Activated CD8-positive, alpha-beta memory T cell treated with anti-CD3 and anti-CD28 coated beads for 1 hour (primary cell): Measurements from ENCODE around the gene TRIM61.
"Not testable (repeated sequence)": the region's sequence is repeated elsewhere in the genome, so short reads cannot be mapped to it uniquely, and the experiment has no call there.

ENCODE experiments used
- DNase-seq, 2 donors: peaks; one replicate each; pipeline ENCODE4 v3.0.0-alpha.2; 2020; ENCODE audit warnings: low read depth in 1 of 2; ENCODE audit errors: extremely low read depth in 1 of 2

TRIM61 gene

GRCh38 chr4:164977243-164978164, at the start of gene TRIM61:
TRIM61 (minus strand) TSS chr4:164977657; CDS start chr4:164970002, 7,655 bp downstream.
- peak; percentile 22 to 23 for DNase-seq

DNA sequence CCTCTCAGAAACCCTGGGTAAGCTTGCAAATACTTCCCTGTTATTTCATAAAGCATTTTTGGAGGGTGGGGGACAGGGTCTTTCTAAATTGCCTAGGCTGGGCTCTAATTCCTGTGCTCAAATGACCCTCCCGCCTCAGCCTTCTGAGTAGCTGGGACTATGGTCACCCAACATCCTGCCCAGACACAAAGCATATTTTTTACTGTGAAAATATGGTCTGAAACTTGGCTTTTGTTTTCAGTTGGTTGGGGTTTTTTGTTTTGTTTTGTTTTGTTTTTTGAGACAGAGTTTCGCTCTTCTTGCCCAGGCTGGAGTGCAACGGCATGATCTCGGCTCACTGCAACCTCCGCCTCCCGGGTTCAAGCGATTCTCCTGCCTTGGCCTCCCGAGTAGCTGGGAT, 48.3 kb upstream of the TRIM61 start:
- not testable (repeated sequence) for DNase-seq

DNA sequence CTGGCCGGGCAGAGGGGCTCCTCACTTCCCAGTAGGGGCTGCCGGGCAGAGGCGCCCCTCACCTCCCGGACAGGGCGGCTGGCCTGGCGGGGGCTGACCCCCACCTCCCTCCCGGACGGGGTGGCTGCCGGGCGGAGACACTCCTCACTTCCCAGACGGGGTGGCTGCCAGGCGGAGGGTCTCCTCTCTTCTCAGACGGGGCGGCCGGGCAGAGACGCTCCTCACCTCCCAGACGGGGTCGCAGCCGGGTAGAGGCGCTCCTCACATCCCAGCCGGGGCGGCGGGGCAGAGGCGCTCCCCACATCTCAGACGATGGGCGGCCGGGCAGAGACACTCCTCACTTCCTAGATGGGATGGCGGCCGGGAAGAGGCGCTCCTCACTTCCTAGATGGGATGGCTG, 42.5 kb upstream of the TRIM61 start:
- not testable (repeated sequence) for DNase-seq

DNA sequence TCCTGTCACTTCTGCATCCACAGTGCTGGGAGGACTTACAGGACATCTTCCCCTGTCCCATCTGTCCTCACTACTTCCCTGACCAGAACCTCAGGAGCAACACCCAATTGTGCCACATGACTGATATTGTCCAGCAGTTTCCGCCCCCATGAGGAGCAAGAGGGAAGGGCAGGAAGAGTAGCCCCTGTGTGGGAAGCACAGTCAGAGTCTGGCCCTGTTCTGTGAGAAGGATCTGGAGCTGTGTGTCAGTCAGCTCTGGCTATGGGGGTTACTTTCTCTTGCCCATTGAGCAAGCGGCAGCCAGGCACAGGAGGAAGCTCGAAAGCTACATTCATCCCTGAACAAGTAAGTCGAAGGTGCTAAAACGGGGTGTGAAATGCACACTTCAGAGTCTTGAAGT, 39.5 kb upstream of the TRIM61 start:
- no peak for DNase-seq

DNA sequence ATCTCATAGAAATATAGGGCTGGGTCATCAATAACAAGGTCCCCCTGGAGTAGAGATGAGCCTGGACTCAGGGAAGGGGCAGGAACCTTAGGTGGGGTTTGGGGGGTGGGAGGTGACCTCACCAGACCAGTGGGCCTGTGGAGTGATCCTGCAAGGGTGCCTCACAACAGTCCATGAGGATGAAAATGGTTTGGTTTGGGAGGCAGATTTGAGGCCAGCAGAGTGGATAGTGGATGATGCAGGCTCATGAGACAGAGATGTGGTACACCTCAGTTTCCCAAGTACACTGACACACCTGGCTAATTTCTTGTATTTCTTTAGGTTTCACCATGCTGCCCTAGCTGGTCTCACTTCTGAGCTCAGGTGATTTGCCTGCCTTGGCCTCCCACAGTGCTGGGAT, 36.2 kb upstream of the TRIM61 start:
- DNase-seq = no peak

DNA sequence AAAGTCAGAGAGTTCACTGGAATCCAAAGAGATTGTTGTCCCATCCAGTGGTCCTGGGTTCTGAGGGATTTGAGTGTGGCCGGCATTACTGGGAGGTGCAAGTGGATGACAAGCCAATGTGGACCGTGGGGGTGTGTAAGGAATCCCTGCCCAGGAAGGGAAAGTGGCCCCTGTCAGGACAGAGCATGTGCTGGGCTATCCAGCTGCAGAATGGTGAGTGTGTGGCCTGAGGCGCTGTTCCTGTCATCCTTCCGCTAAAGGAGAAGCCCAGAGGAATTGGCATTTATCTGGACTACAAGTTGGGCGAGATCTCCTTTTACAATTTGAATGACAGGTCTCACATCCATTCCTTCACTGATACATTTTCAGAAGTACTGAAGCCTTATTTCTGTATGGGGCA, 33.9 kb upstream of the TRIM61 start:
- no peak for DNase-seq

DNA sequence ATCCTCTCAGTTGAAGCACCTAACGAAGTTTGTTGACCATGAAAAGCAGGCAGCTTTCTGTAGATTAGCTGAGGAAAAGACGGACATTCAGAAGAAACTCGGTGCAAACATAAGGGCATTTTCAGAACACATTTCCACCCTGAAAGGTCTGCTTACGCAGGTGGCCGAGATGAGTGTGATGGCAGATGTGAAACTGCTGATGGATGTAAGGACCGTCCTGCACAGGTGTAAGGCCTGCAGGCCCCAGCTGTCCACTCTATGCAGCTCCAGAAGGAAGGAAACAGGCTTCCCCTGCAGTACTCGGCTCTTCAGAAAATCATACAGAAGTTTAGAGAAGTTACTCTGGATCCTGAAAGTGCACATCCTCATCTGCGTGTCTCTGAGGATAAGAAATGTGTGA, 33.5 kb upstream of the TRIM61 start:
- no peak for DNase-seq

DNA sequence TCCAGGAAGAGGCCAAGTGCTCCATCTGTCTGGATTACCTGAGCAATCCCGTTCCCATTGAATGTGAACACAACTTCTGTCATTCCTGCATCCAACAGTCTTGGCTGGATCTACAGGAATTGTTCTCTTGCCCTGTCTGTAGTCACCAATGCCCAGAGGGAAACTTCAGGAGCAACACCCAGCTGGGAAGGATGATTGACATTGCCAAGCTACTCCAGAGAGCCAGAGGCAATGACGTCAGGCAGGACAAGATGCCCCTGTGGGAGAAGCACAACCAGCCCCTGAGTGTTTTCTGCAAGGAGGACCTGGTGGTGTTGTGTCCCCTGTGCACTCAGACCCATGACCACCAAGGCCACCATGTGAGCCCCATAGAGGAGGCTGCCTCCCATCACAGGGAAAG, 33.0 kb upstream of the TRIM61 start:
- DNase-seq = no peak

GRCh38 chr4:165009493-165010227, 32.2 kb upstream of the TRIM61 start:
- no peak for DNase-seq

DNA sequence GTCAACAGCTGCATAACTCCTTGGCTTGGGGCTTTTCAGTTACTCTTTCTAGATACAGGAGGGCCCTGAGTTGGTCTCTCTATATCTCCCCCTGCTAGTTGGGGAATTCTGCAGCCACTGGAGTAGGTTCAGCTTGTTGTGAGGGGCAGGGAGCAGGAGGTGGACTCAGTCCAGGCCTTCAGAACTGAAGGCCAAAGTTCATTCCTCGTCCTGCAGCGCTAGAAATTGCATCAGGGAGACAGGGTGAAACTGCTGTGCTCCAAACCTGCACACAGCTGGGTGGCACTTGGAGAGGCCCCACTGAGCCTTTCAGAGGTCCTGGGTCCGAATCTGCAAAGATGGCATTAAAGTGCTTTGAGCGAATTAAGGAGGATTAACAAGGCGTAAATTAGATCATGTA, 29.4 kb upstream of the TRIM61 start:
- DNase-seq = no peak

DNA sequence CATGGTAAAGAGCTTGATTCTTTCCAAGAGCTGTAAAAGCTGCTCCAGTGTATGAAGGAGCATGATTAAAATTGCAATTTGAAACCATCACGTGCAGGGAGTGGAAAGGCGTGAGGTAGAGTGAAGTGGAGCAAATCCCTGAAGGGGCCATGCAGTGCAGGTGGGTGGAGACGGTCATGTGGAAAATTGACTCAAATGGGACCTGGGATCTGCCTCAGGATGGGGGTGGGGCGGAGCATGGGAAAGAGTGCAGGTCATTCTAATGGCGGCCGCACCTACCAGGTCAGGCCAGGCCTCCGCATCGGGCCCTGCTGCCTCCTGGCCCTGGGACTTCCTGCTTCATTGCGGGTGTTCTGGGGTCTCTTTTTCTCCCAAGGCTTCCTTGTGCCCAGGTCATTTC, 29.0 kb upstream of the TRIM61 start:
- no peak for DNase-seq

GRCh38 chr4:165005352-165005925, 28.0 kb upstream of the TRIM61 start:
- no peak for DNase-seq

GRCh38 chr4:165001957-165002356, 24.5 kb upstream of the TRIM61 start:
- not testable (repeated sequence) for DNase-seq

- DNase-seq = not testable (repeated sequence)
These were observed 21.1 kb upstream of the TRIM61 start for GRCh38 chr4:164998526-164999080.

DNA sequence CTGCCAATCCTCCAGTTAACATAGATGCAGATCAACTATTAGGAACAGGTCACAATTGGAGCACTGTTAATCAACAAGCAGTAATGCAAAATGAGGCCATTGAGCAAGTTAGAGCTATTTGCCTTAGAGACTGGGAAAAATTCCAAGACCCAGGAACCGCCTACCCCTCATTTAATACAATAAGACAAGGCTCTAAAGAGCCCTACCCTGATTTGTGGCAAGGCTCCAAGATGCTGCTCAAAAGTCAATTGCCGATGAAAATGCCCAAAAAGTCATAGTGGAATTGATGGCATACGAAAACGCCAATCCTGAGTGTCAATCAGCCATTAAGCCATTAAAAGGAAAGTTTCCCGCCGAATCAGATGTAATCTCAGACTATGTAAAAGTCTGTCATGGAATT, 20.5 kb upstream of the TRIM61 start:
- DNase-seq = no peak

- no peak for DNase-seq
These were observed 19.9 kb upstream of the TRIM61 start for GRCh38 chr4:164997324-164997723.

- not testable (repeated sequence) for DNase-seq
These were observed 18.7 kb upstream of the TRIM61 start for GRCh38 chr4:164996123-164996522.

DNA sequence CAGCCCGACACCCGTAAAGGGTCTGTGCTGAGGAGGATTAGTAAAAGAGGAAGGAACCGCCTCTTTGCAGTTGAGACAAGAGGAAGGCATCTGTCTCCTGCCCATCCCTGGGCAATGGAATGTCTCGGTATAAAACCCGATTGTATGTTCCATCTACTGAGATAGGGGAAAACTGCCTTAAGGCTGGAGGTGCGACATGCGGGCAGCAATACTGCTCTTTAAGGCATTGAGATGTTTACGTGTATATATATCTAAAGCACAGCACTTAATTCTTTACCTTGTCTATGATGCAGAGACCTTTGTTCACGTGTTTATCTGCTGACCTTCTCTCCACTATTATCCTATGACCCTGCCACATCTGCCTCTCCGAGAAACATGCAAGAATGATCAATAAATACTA, 13.3 kb upstream of the TRIM61 start:
- DNase-seq = not testable (repeated sequence)

DNA sequence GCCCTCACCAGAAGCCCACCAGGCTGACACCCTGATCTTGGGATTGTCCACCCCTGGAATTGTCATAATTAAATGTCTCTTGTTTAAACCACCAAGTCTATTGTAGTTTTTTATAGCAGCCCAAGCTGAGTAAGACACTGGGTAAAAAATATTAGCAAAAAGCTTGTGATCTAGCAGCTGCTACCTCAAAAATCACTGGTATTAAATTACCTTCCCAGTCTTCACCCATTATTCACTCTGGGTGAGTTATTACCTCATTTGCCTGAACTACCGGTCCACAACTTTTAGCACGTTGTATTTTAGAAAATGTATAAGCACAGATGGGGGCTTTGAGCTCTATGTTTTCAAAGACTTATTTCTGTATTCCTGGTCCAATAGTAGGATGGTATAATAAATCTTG, 12.0 kb upstream of the TRIM61 start:
- DNase-seq = no peak

- DNase-seq = not testable (repeated sequence)
These were observed 5.5 kb downstream of the TRIM61 start for GRCh38 chr4:164971929-164972328.

DNA sequence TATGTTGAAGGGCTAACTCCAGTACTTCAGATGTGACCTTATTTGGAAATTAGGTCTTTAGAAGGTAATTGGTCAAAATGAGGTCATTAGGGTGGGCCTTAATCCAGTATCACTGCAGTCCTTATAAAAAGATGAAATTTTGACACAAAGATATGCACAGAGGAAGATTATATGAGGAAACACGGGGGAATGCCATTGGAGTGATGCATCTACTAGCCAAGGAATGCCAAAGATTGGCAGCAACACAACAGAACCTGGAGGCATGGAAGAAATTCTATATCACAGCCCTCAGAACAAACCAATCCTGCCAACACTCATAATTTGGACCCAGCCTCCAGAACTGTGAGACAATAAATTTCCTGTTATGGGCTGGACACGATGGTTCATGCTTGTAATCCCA, 17.6 kb downstream of the TRIM61 start:
- DNase-seq = no peak
